Dedifferentiated amniotic fluid mesenchymal stem cell (primary cell): Measurements from ENCODE around the gene CTNNBIP1.
"Not testable (repeated sequence)": the region's sequence is repeated elsewhere in the genome, so short reads cannot be mapped to it uniquely, and the experiment has no call there.

Experiments used
- DNase-seq: peaks from one replicate; pipeline ENCODE4 v3.0.0-alpha.2; 2016; ENCODE audit errors: extremely low spot score

Gene CTNNBIP1

DNA sequence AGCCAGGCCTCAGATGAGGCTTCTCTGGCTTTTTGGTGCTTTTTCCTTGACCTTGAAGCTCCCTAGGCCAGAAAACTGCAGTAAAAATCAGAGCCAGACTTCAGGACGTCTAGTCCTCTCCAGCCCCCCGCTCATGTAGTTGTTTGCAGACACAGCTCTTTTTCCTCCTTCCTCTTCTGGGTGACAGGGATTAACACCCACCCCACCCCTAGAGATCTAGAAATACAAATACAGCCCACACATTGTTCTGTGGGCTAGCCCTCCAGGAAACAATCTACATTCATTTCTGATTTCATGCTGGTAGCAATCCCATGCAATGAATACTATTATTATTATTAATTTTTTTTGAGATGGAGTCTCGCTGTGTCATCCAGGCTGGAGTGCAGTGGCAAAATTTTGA, 76.4 kb downstream of the CTNNBIP1 start:
- DNase-seq, result no peak

DNA sequence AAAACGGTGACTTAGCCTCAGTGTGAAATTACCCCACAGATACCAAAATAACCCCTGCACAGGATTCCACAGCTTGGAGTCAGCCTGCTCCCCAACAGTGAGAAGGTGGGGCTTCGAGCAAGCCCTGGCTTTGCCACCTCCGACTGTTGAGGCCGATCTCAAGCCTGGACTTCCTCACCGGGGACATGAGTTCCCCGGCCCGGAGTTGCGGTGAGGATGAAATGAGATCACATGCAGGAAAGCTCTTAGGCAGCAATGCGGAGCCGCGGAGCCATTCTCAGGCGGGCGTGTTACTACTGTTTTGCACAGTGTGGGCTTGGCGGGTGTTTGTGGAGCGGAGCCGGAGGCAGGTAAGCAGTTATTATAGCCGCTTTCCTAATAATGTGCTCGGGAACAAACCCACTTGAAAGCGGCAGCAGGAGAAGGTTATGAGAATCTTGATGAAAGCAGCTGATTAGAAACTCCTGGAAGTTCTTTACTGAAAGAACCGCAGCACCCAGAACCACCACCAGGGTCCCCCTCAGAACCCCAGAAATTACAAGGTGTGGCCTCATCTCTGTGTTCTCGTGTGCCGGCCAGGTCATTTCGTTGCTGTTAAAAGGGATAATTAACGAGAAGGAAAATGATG, 82.4 kb downstream of the CTNNBIP1 start:
- DNase-seq, result no peak

DNA sequence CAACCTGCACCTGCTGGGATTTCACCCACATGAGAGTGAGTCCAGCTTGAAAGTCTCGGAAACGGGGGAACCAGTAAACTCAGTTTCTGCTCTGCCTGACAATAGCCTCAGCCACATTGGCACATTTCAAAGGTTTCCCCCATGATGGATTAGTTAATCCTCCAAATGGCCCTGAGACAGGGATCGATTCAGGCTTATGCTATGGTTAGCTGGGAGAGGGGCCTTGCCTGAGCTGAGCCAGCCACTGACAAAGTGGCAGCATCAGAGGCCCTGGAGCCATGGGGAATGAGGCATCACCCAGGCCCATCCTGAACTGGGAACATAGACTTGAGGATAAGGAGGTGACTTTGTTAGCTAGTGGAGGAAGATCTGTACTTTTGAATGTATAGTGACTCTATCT, 83.5 kb downstream of the CTNNBIP1 start:
- no peak for DNase-seq

DNA sequence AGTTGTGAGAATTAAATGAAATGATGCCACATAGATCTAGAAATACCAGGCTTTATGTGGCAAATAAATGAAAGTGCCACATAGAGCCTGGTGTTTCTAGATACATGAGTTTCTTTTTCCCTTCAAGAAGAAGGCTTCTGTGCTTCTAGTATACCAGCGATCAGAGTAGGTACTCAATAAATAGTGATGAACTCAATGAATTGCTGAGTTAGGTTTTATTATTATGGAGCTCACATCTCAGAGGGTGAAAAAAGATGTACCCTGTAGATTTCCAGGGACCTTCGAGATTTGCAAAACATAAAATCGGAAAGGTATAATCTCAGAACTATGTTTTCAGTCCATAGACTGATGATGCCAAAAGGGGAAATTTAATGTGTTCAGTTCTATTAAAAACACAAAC, 84.0 kb downstream of the CTNNBIP1 start:
- no peak for DNase-seq

DNA sequence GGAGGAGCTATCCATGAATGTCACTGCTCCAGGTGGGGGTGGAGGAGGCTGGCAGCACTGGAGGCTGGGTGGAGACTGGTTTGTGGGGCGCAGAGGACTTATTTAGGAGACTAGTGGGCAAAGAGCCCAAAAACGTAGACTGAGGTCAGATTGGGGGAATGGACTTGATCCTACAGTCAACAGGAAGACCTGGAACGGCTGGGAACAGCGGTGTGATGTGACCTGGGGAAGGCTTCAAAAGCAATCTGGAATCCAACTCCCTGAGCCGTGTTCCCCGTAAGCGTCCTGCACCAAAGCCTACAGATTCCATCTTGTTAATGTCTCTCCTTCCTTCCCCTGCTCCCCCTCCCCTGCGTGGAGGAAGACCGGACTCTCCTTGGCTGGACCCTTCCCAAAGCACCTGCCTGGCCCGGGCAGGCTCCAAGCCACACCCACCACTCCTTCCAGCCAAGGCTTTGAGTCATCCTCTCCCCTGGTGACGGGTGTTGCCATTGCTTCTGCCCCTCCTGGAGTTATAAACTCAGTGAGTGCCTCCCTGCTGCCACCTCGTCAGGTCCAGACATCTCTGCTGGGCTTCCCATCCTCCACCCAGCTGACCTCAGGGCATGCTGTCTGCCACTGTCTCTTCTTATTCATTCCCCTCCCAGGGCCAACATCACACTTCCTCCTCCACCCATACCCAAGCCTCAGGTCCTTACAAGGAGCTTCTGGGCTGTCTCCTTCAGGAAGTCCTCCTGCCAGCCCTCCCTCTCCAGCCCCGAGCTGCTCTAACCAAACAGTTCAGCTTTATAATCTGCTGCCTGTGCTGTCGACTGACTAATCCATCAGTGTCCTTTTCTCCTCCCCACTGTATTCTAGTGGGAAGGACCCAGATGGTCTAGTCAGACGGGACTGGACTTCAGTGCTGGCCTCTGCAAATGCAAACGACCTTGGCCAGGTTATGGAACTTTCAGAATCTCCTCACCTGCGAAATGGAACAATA, 84.7 kb downstream of the CTNNBIP1 start:
- DNase-seq, result no peak

DNA sequence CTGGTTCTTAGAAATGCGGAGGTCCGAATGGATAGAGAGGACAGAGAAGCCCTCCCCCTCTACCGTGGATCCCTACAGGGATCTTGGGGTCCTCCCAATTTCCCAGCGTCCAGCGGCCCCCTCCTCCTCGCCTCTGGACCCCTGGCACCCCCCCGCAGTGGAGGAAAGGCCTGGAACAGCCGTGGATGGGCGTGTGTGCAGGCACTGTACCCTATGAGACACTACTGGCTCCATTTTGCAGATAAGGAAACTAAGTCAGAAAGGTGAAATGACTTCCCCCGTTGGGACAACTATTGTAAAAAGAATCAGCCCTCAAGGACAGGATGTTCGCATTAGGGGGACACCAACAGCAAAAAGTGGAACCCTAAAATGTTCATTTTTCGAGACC, 85.4 kb downstream of the CTNNBIP1 start:
- no peak for DNase-seq

DNA sequence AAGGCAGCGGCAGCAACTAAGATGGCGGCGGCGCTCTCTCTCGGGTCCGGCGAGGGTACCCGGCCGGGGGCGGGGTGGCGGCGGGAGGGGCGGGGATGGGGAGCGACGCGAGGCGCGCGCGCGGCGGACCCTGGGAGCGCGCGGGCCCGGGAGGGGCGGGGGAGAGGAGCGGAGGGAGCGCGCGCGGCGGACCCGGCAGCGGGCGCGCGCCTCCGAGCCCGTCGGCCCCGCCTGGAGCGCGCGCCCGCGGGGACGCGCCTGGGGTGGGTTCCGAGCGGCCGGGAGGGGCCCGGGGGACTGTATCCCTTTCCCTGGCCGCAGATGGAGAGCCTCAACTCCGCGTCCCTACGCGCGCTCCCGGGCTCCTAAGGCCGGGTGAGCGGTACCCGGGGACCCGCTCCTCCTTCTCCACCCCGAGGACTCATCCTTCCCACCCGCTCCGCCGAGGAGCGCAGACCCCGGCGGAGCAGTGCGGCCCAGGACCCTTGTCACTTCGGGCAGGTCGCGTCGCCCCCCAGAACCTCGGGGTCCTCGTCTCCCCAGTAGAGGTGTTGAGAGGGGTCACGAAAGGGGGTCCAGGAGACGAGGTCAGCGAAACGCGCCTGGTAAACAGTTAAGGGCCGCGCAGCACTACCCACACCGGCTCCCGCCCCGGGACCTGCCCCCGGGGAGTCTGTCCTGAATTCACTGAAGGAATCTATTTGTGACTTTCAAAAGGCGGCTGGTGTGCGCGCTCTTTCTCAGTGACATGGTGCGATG, 85.9 kb downstream of the CTNNBIP1 start, which contains the start of gene CLSTN1:
Gene CLSTN1, minus strand, starts transcription at position 23 of the 759 bp plus-strand sequence. CDS start 232 bp downstream, outside the sequence.
- DNase-seq, result peak; percentile 83

DNA sequence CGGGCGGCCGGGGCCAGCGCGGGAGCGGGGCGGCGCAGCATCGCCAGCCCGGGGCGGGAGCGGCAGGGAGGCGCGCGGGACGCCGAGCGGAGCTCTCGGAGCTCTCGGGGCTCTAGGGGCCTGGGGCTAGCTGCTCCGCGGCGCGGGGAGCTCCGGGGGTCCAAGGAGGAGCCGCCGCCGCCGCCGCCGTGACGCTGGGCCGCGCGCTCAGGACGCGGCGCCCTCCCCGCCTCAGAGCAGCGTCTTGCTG, 86.5 kb downstream of the CTNNBIP1 start:
- no peak for DNase-seq

DNA sequence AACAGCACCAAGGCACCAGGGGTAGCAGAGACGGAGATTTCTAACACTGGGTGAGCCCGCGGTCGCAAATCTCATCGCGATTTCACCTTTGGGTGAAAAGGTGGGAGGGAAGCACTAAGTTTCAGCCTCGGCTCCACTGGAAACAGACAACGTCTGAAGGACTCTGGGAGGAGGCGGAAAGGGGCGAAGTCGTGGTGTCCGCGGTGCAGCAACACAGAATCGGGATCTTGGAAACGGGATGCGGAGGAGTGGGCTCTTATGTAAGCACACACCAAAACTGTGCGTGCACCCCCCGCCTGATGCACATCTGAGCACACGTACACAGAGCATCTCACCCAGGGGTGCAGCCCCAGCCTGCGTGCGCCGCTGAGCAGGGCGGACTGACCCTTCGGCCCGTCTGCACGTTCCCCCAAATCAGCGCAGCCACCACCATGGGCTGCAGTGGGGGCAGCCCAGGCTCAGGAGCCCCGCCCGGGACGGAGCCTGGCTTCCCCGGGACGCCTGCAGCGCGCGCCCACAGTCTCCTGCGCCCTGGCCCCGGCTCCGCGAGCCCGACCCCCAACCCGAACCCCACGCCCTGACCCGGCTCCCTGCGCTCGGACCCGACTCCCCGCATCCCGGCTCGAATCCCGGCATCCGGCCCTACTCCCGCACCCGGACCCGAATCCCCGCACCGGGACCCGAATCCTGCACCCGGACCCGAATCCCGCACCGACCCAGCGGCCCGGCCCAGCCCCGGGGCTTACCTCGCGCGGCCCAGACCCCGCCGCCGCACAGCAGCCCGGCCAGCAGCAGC, 87.0 kb downstream of the CTNNBIP1 start:
- DNase-seq, result no peak

DNA sequence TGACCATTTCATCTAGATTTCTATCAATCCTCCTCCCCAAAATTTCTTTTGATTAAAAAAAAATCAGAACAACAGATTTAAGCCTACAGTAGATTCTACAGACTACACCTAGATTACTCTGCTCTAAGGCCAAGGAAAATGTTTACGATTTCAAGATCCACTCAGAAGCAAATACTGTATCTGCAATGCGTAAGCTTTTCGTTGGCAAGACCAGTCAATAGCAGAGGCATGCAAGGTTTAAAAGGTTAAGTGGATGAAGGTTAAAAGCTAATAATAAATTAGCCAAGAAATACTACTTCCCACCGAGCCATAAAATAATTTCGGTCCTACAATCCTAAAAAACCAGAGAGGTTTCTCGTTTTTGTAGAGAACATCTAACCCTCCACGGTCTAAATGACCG, 87.6 kb downstream of the CTNNBIP1 start:
- no peak for DNase-seq

DNA sequence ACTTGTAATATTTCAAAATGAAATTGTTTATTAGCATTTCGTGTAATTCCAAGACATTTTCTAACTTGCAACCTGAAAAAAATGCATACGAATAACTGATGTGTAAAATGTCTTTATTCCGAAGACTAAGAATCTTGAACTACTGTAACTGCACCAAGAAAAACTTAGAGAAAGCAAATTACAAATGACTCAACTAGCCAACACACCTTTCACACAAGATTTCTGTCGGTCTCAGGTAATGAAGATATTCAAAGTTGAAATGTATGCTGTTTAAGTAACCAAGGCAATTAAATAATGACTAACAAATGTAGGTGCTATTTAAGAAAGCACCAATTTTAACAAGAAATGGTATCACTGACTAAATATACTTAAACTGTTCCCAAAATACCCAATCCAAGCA, 88.4 kb downstream of the CTNNBIP1 start:
- no peak for DNase-seq

DNA sequence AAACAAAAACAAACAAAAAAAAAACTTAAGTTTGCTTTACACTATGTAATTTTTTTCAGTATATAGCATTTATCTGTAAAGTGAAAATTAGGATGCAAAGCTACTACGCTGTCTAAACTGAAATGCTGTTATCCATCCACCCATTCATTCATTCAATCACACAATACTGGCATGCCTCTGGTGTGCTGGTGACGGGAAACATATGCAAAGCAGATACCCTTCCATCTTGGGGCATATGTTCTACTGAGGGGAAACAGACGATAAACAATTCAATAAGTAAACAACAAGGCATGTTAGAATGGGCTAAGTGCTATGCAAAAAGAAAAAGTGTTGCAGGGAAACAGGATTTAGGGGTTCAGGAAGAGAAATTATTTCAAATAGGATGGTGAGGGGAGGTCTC, 89.5 kb downstream of the CTNNBIP1 start:
- DNase-seq, result no peak

DNA sequence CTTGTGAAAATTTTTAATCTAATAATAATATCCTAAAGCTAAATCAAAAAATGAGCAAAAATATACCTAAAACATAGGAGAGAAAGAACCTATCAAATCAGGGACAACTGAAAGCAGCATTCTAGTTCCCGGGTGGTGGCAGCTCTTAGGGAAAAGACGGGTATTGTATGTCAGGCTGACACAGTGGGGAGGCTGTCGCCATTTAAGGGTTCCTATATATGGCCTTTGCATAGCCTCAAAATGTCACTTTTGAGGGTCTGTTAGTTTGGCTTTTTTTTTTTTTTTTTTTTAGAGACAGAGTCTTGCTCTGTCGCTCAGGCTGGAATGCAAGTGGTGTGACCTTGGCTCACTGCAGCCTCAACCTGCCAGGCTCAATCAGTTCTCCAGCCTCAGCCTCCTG, 92.3 kb downstream of the CTNNBIP1 start:
- no peak for DNase-seq

DNA sequence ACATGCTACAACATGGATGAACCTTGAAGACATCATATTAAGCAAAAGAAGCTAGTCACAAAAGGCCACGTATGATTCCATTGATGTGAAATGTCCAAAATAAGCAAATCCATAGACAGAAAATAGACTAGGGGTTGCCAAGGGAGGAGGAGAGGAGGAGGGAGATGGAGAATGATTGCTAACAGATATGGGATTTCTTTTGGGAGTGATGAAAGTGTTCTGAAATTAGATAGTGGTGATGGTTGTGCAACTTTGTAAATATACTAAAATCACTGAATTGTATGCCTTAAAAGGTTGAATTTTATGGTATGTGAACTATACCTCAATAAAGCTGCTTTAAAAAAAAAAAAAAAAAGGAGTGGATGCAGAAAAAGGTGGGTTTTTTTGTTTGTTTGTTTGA, 93.9 kb downstream of the CTNNBIP1 start:
- DNase-seq, result peak; percentile 48

DNA sequence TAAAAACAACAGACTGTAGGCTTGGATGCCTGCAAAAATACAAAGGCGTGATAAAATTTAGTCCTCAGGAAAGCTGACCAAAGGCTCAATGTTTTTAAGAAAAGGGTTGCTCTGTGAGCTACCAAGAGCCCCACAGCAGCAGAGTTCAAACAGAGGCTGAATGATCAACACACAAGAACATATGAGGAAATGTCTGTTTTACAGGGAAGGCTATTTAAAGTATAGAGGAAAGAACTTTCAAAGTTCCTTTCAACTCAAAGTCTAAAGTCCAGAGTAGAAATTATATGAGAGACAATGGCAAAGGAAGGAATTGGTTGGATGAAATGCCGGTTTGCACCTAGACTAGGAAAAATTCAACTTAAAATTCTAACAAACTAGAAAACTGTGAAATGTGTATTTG, 94.9 kb downstream of the CTNNBIP1 start:
- no peak for DNase-seq

DNA sequence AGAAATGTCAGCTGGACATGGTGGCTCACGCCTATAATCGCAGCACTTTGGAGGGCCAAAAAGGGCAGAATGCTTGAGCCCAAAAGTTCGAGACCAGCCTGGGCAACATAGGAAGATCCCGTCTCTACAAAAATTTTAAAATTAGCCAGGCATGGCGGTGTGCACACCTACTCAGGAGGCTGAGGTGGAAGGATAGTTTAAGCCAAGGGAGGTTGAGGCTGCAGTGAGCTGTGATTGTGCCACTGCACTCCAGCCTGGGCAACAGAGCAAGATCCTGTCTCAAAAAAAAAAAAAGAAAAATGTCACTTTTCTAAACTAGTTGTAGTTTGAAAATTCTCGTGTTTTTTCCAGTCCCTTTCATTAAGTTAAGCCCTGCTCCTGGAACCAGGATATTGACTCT, 95.5 kb downstream of the CTNNBIP1 start:
- DNase-seq, result no peak

DNA sequence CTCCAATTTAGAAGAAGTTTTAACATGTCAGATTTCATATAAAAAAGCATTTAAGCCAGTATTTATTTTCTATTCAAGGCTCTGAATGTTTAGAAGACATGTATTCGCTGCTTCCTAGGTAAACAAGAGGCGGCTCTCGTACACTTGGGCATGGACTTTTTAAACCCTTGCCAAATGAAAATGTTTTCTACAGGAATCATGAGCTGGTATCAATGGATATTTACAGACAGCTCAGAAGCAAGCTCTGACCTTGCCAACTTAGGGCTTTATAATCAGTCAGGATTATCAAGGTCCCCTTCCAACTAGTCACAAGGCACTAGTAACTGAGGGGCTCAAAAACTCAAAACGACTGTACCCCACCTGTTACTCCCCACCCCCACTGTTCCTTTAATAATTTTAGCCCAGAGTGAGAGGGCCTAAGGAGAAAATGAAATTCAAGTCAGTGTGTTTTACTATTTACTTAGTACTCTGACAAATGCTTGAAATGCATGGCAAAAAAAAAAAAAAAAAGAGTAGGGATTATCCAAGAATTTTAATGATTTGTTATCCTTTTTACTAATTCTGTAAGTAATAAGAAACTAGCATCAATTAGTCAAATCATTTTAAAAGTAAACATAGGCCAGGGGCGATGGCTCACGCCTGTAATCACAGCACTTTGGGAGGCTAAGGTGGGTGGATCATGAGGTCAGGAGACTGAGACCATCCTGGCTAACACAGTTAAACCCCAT, 98.7 kb downstream of the CTNNBIP1 start:
- DNase-seq, result no peak

DNA sequence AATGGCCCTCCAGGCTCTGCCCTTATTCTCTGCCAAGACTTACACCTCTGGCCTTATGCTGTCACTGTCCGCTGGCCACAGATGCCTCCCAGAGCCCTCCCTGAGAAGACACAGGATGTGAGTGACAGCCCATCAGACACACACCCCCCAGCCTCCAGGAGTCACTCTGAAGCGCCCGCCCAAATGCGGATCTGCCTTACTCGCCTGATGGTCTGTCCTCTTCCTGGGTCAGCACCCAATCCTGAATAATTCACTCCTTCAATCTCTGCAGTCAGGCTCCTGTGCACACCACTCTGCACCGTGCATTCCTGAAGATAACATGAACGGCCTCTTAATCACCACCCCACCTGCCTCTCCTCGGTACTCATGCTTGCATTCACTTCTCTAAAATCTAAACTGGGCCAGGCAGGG, 101.0 kb downstream of the CTNNBIP1 start:
- no peak for DNase-seq

DNA sequence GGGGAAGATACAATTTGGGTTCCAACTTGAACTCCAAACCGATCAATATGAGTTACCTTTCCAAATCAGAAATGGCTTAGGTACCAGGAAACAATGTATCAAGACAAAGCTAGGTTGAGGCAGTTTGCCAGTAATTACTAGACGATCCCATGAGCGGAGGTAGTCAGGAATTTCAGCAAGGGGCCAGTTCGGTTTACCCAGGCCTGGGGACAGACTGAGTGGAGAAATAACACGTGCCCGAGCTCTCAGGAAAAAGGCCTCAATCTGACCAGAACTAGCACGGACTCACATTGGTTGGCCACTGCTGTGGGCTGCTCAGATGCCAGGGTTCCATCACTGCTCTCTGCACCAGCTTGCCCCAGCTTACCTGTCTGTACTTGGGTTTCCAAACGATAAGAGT, 101.6 kb downstream of the CTNNBIP1 start:
- DNase-seq, result no peak

DNA sequence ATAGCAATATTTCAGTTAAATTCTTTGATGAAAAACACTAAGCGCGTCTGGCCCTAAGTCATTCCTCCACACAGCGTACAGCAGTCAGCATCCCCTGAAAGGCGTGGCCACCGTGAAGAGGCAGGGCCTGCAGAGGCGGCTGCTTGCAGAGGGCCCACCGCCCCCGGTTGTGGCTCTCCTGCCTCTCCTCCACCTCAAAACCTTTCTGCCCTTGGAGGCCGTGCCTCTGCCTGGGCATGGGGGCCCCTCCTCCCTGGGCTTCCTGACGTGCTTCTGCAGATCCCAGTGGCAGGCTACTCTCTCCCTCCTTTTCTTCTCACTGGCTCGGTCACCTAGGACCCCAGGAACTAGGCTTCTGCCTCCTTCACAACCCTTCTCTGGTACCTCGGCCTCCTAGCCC, 102.5 kb downstream of the CTNNBIP1 start:
- no peak for DNase-seq

DNA sequence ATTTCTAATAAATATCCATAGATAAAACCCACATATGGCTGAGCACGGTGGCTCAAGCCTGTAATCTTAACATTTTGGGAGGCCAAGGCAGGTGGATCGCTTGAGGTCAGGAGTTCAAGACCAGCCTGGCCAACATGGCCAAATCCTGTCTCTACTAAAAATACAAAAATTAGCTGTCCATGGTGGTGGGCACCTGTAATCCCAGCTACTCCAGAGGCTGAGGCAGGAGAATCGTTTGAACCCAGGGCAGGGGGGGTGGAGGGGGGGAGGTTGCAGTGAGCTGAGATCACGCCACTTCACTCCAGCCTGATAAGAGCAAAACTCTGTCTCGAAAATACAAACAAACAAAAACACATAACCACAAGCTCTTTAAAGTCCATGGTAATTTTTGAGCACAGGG, 104.1 kb downstream of the CTNNBIP1 start:
- DNase-seq, result not testable (repeated sequence)
